H9 (cell line): ENCODE results near the gene NMU. TPM values are rescaled to one million over a fixed set of nuclear protein-coding genes. Genes with fewer than 3 reads are reported as not detected.
"Not testable (repeated sequence)": the region's sequence is repeated elsewhere in the genome, so short reads cannot be mapped to it uniquely, and the experiment has no call there.

Experiments
- DNase-seq: peaks from one replicate; pipeline ENCODE4 v3.0.0-alpha.2; 2017
- H2AFZ ChIP-seq: one replicate; pipeline ENCODE4 v1.6.1; 2013; ENCODE audit warnings: mild to moderate bottlenecking, low read length, control low read depth, moderate library complexity
- H2AK5ac ChIP-seq: 2 replicates; pipeline ENCODE4 v1.6.1; 2013; ENCODE audit warnings: low read length, control low read depth, mixed read lengths; ENCODE audit not compliant: insufficient read length
- H2BK120ac ChIP-seq: one replicate; pipeline ENCODE4 v1.6.1; 2013; ENCODE audit warnings: low read depth, mild to moderate bottlenecking, low read length, control low read depth, inconsistent platforms; ENCODE audit not compliant: poor library complexity, severe bottlenecking
- H2BK12ac ChIP-seq: 2 replicates; pipeline ENCODE4 v1.6.1; 2013; ENCODE audit warnings: low read length, control low read depth, mixed read lengths, low read depth; ENCODE audit not compliant: insufficient read length
- H2BK15ac ChIP-seq: 2 replicates; pipeline ENCODE4 v1.6.1; 2013; ENCODE audit warnings: low read depth, low read length, control low read depth
- H2BK20ac ChIP-seq: one replicate; pipeline ENCODE4 v1.6.1; 2013; ENCODE audit warnings: low read depth, mild to moderate bottlenecking, low read length, control low read depth, inconsistent platforms; ENCODE audit not compliant: poor library complexity, severe bottlenecking
- H2BK5ac ChIP-seq: 2 replicates; pipeline ENCODE4 v1.6.1; 2013; ENCODE audit warnings: low read length, control low read depth, mixed read lengths; ENCODE audit not compliant: insufficient read length
- H3K14ac ChIP-seq: 2 replicates; pipeline ENCODE4 v1.6.1; 2013; ENCODE audit warnings: low read length, control low read depth; ENCODE audit not compliant: insufficient read depth
- H3K18ac ChIP-seq: 2 replicates; pipeline ENCODE4 v1.6.1; 2013; ENCODE audit warnings: low read depth, mild to moderate bottlenecking, mixed read lengths, low read length, control low read depth; ENCODE audit not compliant: insufficient read length
- H3K23ac ChIP-seq: 2 replicates; pipeline ENCODE4 v1.6.1; 2013; ENCODE audit warnings: low read length, control low read depth, mixed read lengths, low read depth; ENCODE audit not compliant: insufficient read length
- H3K23me2 ChIP-seq: 2 replicates; pipeline ENCODE4 v1.6.1; 2013; ENCODE audit warnings: low read depth, mild to moderate bottlenecking, mixed read lengths, low read length, control low read depth; ENCODE audit not compliant: insufficient read length, poor library complexity, severe bottlenecking
- H3K27ac ChIP-seq: 2 replicates; pipeline ENCODE4 v1.5.1; 2013; ENCODE audit warnings: low read length, control low read depth, mixed read lengths, low read depth; ENCODE audit not compliant: insufficient read length
- H3K27me3 ChIP-seq: 2 replicates; pipeline ENCODE4 v1.6.1; 2013; ENCODE audit warnings: low read length, control low read depth, inconsistent platforms; ENCODE audit not compliant: insufficient read depth
- H3K4ac ChIP-seq: 2 replicates; pipeline ENCODE4 v1.6.1; 2013; ENCODE audit warnings: low read depth, mild to moderate bottlenecking, control low read depth, inconsistent platforms, low read length, moderate library complexity
- H3K4me1 ChIP-seq: 2 replicates; pipeline ENCODE4 v1.6.1; 2013; ENCODE audit warnings: low read length, control low read depth, inconsistent platforms; ENCODE audit not compliant: insufficient read depth
- H3K4me2 ChIP-seq: 2 replicates; pipeline ENCODE4 v1.6.1; 2013; ENCODE audit warnings: low read length, control low read depth, mixed read lengths; ENCODE audit not compliant: insufficient read length, insufficient read depth
- H3K56ac ChIP-seq: 2 replicates; pipeline ENCODE4 v1.6.1; 2013; ENCODE audit warnings: low read depth, mild to moderate bottlenecking, mixed read lengths, low read length, control low read depth; ENCODE audit not compliant: insufficient read length
- H3K79me1 ChIP-seq: 2 replicates; pipeline ENCODE4 v1.6.1; 2013; ENCODE audit warnings: low read depth, mild to moderate bottlenecking, moderate library complexity, low read length, control low read depth, inconsistent platforms; ENCODE audit not compliant: insufficient read depth, poor library complexity, severe bottlenecking
- H3K79me2 ChIP-seq: 2 replicates; pipeline ENCODE4 v1.6.1; 2013; ENCODE audit warnings: low read length, control low read depth, inconsistent platforms; ENCODE audit not compliant: insufficient read depth
- H3K9ac ChIP-seq: 2 replicates; pipeline ENCODE4 v1.6.1; 2013; ENCODE audit warnings: low read length, control low read depth, mixed read lengths; ENCODE audit not compliant: insufficient read length; ENCODE audit errors: extremely low read depth
- H3K9me3 ChIP-seq: one replicate; pipeline ENCODE4 v1.6.1; 2013; ENCODE audit warnings: low read depth, low read length, inconsistent platforms; ENCODE audit not compliant: control insufficient read depth
- H3T11ph ChIP-seq: one replicate; pipeline ENCODE4 v1.6.1; 2013; ENCODE audit warnings: mild to moderate bottlenecking, low read length, control low read depth, inconsistent platforms
- H4K20me1 ChIP-seq: one replicate; pipeline ENCODE4 v1.6.1; 2013; ENCODE audit not compliant: control insufficient read depth, insufficient read length, insufficient read depth
- H4K5ac ChIP-seq: 2 replicates; pipeline ENCODE4 v1.6.1; 2013; ENCODE audit warnings: low read depth, mild to moderate bottlenecking, mixed read lengths, low read length, control low read depth; ENCODE audit not compliant: insufficient read length
- H4K8ac ChIP-seq: replicated peaks from 2 replicates; pipeline ENCODE4 v1.6.1; 2013; ENCODE audit warnings: low read length, control low read depth, mixed read lengths, low read depth; ENCODE audit not compliant: insufficient read length
- H4K91ac ChIP-seq: 2 replicates; pipeline ENCODE4 v1.6.1; 2013; ENCODE audit warnings: low read depth, mild to moderate bottlenecking, moderate library complexity, mixed read lengths, low read length, control low read depth; ENCODE audit not compliant: insufficient read length
- H3K27ac Mint-ChIP-seq, 3 experiments: 2 replicates in 2 of 3; 3 replicates in 1 of 3; pipeline ENCODE4 v1.8.0; 2020 to 2021; ENCODE audit warnings: mixed read lengths in 3 of 3, mild to moderate bottlenecking in 1 of 3, moderate library complexity in 1 of 3
- H3K27me3 Mint-ChIP-seq: 2 replicates; pipeline ENCODE4 v1.8.0; 2021; ENCODE audit warnings: low read depth, mild to moderate bottlenecking, moderate library complexity, mixed read lengths
- H3K36me3 Mint-ChIP-seq, 3 experiments: 2 replicates in 2 of 3; 3 replicates in 1 of 3; pipeline ENCODE4 v1.8.0; 2020 to 2021; ENCODE audit warnings: low read depth in 3 of 3, mixed read lengths in 3 of 3; ENCODE audit not compliant: insufficient read depth in 1 of 3
- H3K4me1 Mint-ChIP-seq, 2 experiments: 2 replicates each; pipeline ENCODE4 v1.8.0; 2020; ENCODE audit warnings: mixed read lengths in 2 of 2
- H3K4me3 Mint-ChIP-seq, 2 experiments: 2 replicates in 1 of 2; 3 replicates in 1 of 2; pipeline ENCODE4 v1.8.0; 2020 to 2021; ENCODE audit warnings: mild to moderate bottlenecking in 2 of 2, mixed read lengths in 2 of 2, moderate library complexity in 1 of 2
- H3K9me3 Mint-ChIP-seq, 2 experiments: 2 replicates in 1 of 2; 3 replicates in 1 of 2; pipeline ENCODE4 v1.8.0; 2020; ENCODE audit warnings: mild to moderate bottlenecking in 2 of 2, mixed read lengths in 2 of 2, moderate library complexity in 1 of 2
- CTCF ChIP-seq: fragments of 200-600 bp; sonication (generic); conservative IDR thresholded peaks from 3 replicates; pipeline ENCODE4 v1.8.0; 2021; ENCODE audit warnings: antibody characterized with exemption, mild to moderate bottlenecking
- WGBS: extraction: QIAGEN DNeasy Blood & Tissue Kit; methylation state at CpG from one replicate; pipeline ENCODE4 v1.1.7; 2013; ENCODE audit warnings: missing lambda C conversion rate, low lambda C conversion rate, mixed read lengths; ENCODE audit not compliant: insufficient read length; ENCODE audit errors: extremely low coverage; 5-methylcytosine and 5-hydroxymethylcytosine counted together
- total RNA-seq: library from RNA; stranded (reverse); gene quantifications from 2 replicates; pipeline ENCODE4 v1.2.1, GENCODE V29; 2021

Gene NMU
- total RNA-seq, 1 experiment from 2014 or later, result 12.9 TPM

GRCh38 chr4:55553441-55554201, 82.5 kb downstream of the NMU start:
- Histone ChIP-seq H3K23ac (no peak overlapping the region), H2BK20ac (no peak overlapping the region), H3T11ph (no peak overlapping the region), H2BK5ac (no peak overlapping the region), H3K14ac (no peak overlapping the region), H2AFZ (peak overlapping the region; percentile 84), H3K4me2 (no peak overlapping the region), H4K91ac (no peak overlapping the region), H4K8ac (no peak overlapping the region), H2AK5ac (no peak overlapping the region), H3K9ac (no peak overlapping the region), H3K23me2 (no peaks in the 10 kb centered on the region), H3K56ac (no peak overlapping the region), H3K9me3 (no peaks in the 10 kb centered on the region), H2BK12ac (no peak overlapping the region), H3K18ac (no peak overlapping the region), H2BK120ac (no peak overlapping the region), H3K27ac (no peak overlapping the region), H3K4me1 (peaks cover 2% of the 10 kb centered on the region; the same call in 1 of the 2 replicates), H3K27me3 (no peaks in the 10 kb centered on the region), H2BK15ac (no peak overlapping the region), H3K79me2 (no peaks in the 10 kb centered on the region), H4K5ac (no peak overlapping the region), H3K79me1 (no peaks in the 10 kb centered on the region), H3K4ac (no peak overlapping the region), H4K20me1 (no peaks in the 10 kb centered on the region)
- no peak overlapping the region for H3K4me3 Mint-ChIP-seq
- no peaks in the 10 kb centered on the region for H3K27me3 Mint-ChIP-seq
- peaks cover 0 to 4% (median 0%) of the 10 kb centered on the region in 3 experiments; a peak in 3 of 7 replicates for H3K36me3 Mint-ChIP-seq
- H3K4me1 Mint-ChIP-seq, result peaks cover 11 to 24% of the 10 kb centered on the region in 2 experiments
- TF ChIP-seq CTCF, result no peak
- H3K27ac Mint-ChIP-seq, result peak overlapping the region in 1 of 3 experiments; percentile 69; a peak in 2 of 7 replicates
- DNase-seq, result peak; percentile 62
- H3K9me3 Mint-ChIP-seq, result peaks cover 0 to 3% of the 10 kb centered on the region in 2 experiments; a peak in 1 of 5 replicates
- WGBS, result no CpG with 5 or more reads among the region's 10 CpGs

- H2BK15ac ChIP-seq, H4K91ac ChIP-seq, H3K4ac ChIP-seq, H2BK5ac ChIP-seq, H3K27me3 ChIP-seq, H2AK5ac ChIP-seq, H3K4me3 Mint-ChIP-seq, H3K27ac ChIP-seq, H3K4me1 ChIP-seq, H4K8ac ChIP-seq, H2BK20ac ChIP-seq, H3K23ac ChIP-seq, H3K36me3 Mint-ChIP-seq, H3K79me1 ChIP-seq, H4K5ac ChIP-seq, H2BK120ac ChIP-seq, DNase-seq, H3K79me2 ChIP-seq, H3K9ac ChIP-seq, H4K20me1 ChIP-seq, H3K18ac ChIP-seq, H3K23me2 ChIP-seq, H3K27ac Mint-ChIP-seq, H3K14ac ChIP-seq, H3K9me3 ChIP-seq, H3K56ac ChIP-seq, H3K4me2 ChIP-seq, H3K27me3 Mint-ChIP-seq, H3K9me3 Mint-ChIP-seq, H2BK12ac ChIP-seq, H2AFZ ChIP-seq, H3T11ph ChIP-seq: not testable (repeated sequence)
- no CpG with 5 or more reads among the region's 6 CpGs for WGBS
- H3K4me1 Mint-ChIP-seq, result peaks cover 24 to 37% of the 10 kb centered on the region in 2 experiments
These were observed 84.1 kb downstream of the NMU start for GRCh38 chr4:55551964-55552363.
